ENCODE results near the gene SNX9. TPM values are rescaled to one million over a fixed set of nuclear protein-coding genes. Genes with fewer than 3 reads are reported as not detected.

Gene SNX9
- total and polyA plus RNA-seq, 2 of the 8 experiments (the other 6 are each of a cell fraction or from before 2014, with no cell fraction given) = 11.8 to 23.2 TPM

GRCh38 chr6:157795841-157796240 is 27.2 kb upstream of the SNX9 start:
- Histone ChIP-seq H2BK5ac (ENCODE audit: low read depth, low read length) (no peak overlapping the region), H3K27me3 (replicated peaks in 1 of 4; ENCODE audit: control insufficient read depth in 3 of 4, extremely low read depth in 1 of 4, insufficient read depth in 3 of 4, low read length in 3 of 4) (no peaks in the 10 kb centered on the region), H3K9ac (replicated peaks in 1 of 4; ENCODE audit: extremely low read depth in 1 of 4, low read depth in 3 of 4, low read length in 3 of 4) (no peak overlapping the region), H3K4me3 (ENCODE audit: extremely low read depth in 1 of 4, insufficient read depth in 2 of 4, low read depth in 3 of 4, low read length in 4 of 4) (no peak overlapping the region), H2AK5ac (ENCODE audit: low read depth, low read length) (no peak overlapping the region), H3K27ac (ENCODE audit: low read depth, low read length) (no peak overlapping the region), H3K79me2 (ENCODE audit: control insufficient read depth in 1 of 2, insufficient read depth in 2 of 2, low read length in 2 of 2) (no peaks in the 10 kb centered on the region), H2AFZ (ENCODE audit: low read length) (no peak overlapping the region), H4K5ac (ENCODE audit: insufficient read length, low read depth, low read length) (no peak overlapping the region), H3K9me3 (ENCODE audit: insufficient read depth in 2 of 2, low read depth in 1 of 2, low read length in 1 of 2) (no peaks in the 10 kb centered on the region), H4K8ac (ENCODE audit: extremely low read depth, insufficient read depth, low read length) (no peak overlapping the region), H2BK120ac (replicated peaks; ENCODE audit: low read depth, low read length) (no peak overlapping the region), H3K4me2 (ENCODE audit: insufficient read depth in 1 of 2, low read depth in 2 of 2, low read length in 2 of 2) (no peak overlapping the region), H3K23ac (ENCODE audit: insufficient read length) (no peak overlapping the region), H4K20me1 (replicated peaks in 1 of 2; ENCODE audit: control insufficient read depth in 1 of 2, insufficient read depth in 2 of 2, low read length in 2 of 2) (no peaks in the 10 kb centered on the region), H3K4me1 (replicated peaks in 1 of 4; ENCODE audit: control insufficient read depth in 3 of 4, insufficient read depth in 4 of 4, low read length in 3 of 4) (no peaks in the 10 kb centered on the region), H3K23me2 (ENCODE audit: low read depth, low read length) (no peaks in the 10 kb centered on the region), H2BK12ac (ENCODE audit: low read depth, low read length) (no peak overlapping the region), H4K91ac (replicated peaks; ENCODE audit: insufficient read length, low read length) (no peak overlapping the region), H3K79me1 (ENCODE audit: low read depth, low read length) (no peaks in the 10 kb centered on the region), H2BK20ac (ENCODE audit: low read length) (no peak overlapping the region), H3K4ac (replicated peaks; ENCODE audit: insufficient read length, low read depth, low read length) (no peak overlapping the region), H2BK15ac (ENCODE audit: low read length) (no peak overlapping the region), H3K56ac (replicated peaks; ENCODE audit: insufficient read length, low read depth, low read length) (no peak overlapping the region), H3K14ac (ENCODE audit: insufficient read length) (no peak overlapping the region), H3K36me3 (ENCODE audit: control insufficient read depth in 2 of 4, insufficient read depth in 4 of 4, low read length in 3 of 4) (no peaks in the 10 kb centered on the region), H3K18ac (ENCODE audit: extremely low read depth, low read length) (no peak overlapping the region)
- ChIA-PET POLR2A (ENCODE audit: partially characterized antibody) (no interaction called here), CTCF (ENCODE audit: partially characterized antibody) (interaction anchor here (1.6 kb wide), 1 partner anchor 78 kb away, joined by 3 read pairs; no protein-coding TSS in a partner anchor)
- WGBS, 2 experiments (ENCODE audit: extremely low coverage in 1 of 2, insufficient coverage in 1 of 2, insufficient read length in 1 of 2, insufficient replicate concordance in 2 of 2, low coverage in 1 of 2, low lambda C conversion rate in 2 of 2, missing lambda C conversion rate in 1 of 2) = 91% methylated on average over 6 of the region's 6 CpGs; no CpG with 5 or more reads in 1 of the 2 experiments
- TF ChIP-seq MAFK (IDR thresholded peaks at IDR 0.05; ENCODE audit: low read depth, low read length) (no peak), EP300 (IDR thresholded peaks at IDR 0.05; ENCODE audit: borderline replicate concordance in 1 of 2, low read depth in 2 of 2, low read length in 2 of 2) (no peak)
- no peak for FAIRE-seq
- no peak for DNase-seq (ENCODE audit: low read depth in 1 of 2, low spot score in 2 of 2)

Measured in H1 (cell line).